ENCODE results near the gene LMO1. TPM values are rescaled to one million over a fixed set of nuclear protein-coding genes. Genes with fewer than 3 reads are reported as not detected.

The LMO1 gene
- total and polyA plus RNA-seq, 4 donors = not detected

GRCh38 chr11:8177136-8177535, 86.5 kb downstream of the LMO1 start:
- H3K9me3 ChIP-seq (ENCODE audit: control insufficient read depth in 4 of 4, low read length in 3 of 4) = no peaks in the 10 kb centered on the region
- 57% methylated on average over 5 of the region's 5 CpGs for WGBS
- TF ChIP-seq EGR1 (IDR thresholded peaks at IDR 0.05; ENCODE audit: low read depth in 2 of 2) (no peak), FOXA1 (IDR thresholded peaks at IDR 0.05) (no peak), SP1 (IDR thresholded peaks at IDR 0.05) (no peak), NR2F2 (IDR thresholded peaks at IDR 0.05) (no peak), REST (IDR thresholded peaks at IDR 0.05) (no peak), RXRA (IDR thresholded peaks at IDR 0.05) (no peak), GABPA (IDR thresholded peaks at IDR 0.05 in 1 of 2, conservative IDR thresholded peaks at IDR 0.05 in 1 of 2) (no peak), ATF3 (IDR thresholded peaks at IDR 0.05) (no peak), FOXA2 (IDR thresholded peaks at IDR 0.05) (no peak)

More at GRCh38 chr11:8177136-8177535, 86.5 kb downstream of the LMO1 start:
- H3K4me3 ChIP-seq (ENCODE audit: low read depth in 1 of 3, low read length in 3 of 3) = no peak overlapping the region
- H3K4me1 ChIP-seq (ENCODE audit: control insufficient read depth in 4 of 4, insufficient read depth in 4 of 4, low read length in 3 of 4) = no peaks in the 10 kb centered on the region
- no peak overlapping the region for H3K27ac ChIP-seq (ENCODE audit: low read depth in 1 of 2, low read length in 2 of 2)
- H3K36me3 ChIP-seq (ENCODE audit: control insufficient read depth in 4 of 4, insufficient read depth in 3 of 4, low read depth in 1 of 4, low read length in 3 of 4) = no peaks in the 10 kb centered on the region
- no peak for DNase-seq (ENCODE audit: low spot score)
- no peaks in the 10 kb centered on the region for H3K27me3 ChIP-seq (ENCODE audit: control insufficient read depth in 4 of 4, insufficient read depth in 4 of 4, low read length in 3 of 4)
- H3K9ac ChIP-seq (ENCODE audit: low read depth in 1 of 2, low read length in 2 of 2) = no peak overlapping the region

Other genes starting within 250 kb of the LMO1 start
- gene TUB, start 182.7 kb downstream of the LMO1 start, total RNA-seq = 1 to 10 TPM in 1 of 2 donors, under 1 TPM in 1; 0.98 to 1.3 TPM
- gene TUB, start 182.7 kb downstream of the LMO1 start, polyA plus RNA-seq = under 1 TPM; 0.15 to 0.35 TPM
- gene RIC3, start 94.9 kb downstream of the LMO1 start, total RNA-seq = 1 to 10 TPM in 1 of 2 donors, under 1 TPM in 1; 0.89 to 9.8 TPM
- 1 to 10 TPM; 1.7 to 7.4 TPM for gene RIC3, start 94.9 kb downstream of the LMO1 start, polyA plus RNA-seq